GM10248 (cell line): ENCODE data around the gene LRRC58.

Experiments
- CTCF ChIA-PET: fragments of 300-600 bp; sonication (Branson Sonifier 250); formaldehyde crosslinking; extraction: SDS; loops from one replicate; lab custom pipeline; 2021; ENCODE audit warnings: antibody characterized with exemption; lab: Yijun Ruan, JAX
- POLR2A ChIA-PET: fragments of 350-650 bp; sonication (Branson Sonifier 250); formaldehyde crosslinking; extraction: SDS; loops from one replicate; lab custom pipeline; 2020; ENCODE audit warnings: antibody characterized with exemption; lab: Yijun Ruan, JAX
- DNase-seq: peaks from one replicate; pipeline ENCODE4 v3.0.0; 2012; ENCODE audit errors: extremely low spot score
- CTCF ChIP-seq: IDR thresholded peaks from 2 replicates; pipeline ENCODE4 v1.5.1; 2012; ENCODE audit warnings: mild to moderate bottlenecking, low read depth; ENCODE audit errors: extremely low read depth, missing control alignments, control extremely low read depth

The LRRC58 gene

GRCh38 chr3:120286465-120286864 is 62.7 kb downstream of the LRRC58 start:
- TF ChIP-seq CTCF, result no peak
- ChIA-PET CTCF (interaction anchor here (1.0 to 1.5 kb wide), 3 partner anchors 14 to 131 kb away, joined by 3 to 5 read pairs (median 4); no protein-coding TSS in a partner anchor), POLR2A (no interaction called here)
- DNase-seq, result no peak

GRCh38 chr3:120285508-120285841 is 63.7 kb downstream of the LRRC58 start:
- TF ChIP-seq CTCF, result no peak
- CTCF ChIA-PET, result interaction anchor here (1.1 kb wide), 1 partner anchor 42 kb away, joined by 3 read pairs; no protein-coding TSS in a partner anchor
- POLR2A ChIA-PET, result no interaction called here
- DNase-seq, result no peak

GRCh38 chr3:120284747-120285507 is 64.2 kb downstream of the LRRC58 start, which contains the start of gene GPR156:
TSS of gene GPR156 (minus strand) at chr3:120285222. CDS start at chr3:120244098, 41,124 bp downstream.
- no peak for TF ChIP-seq CTCF
- DNase-seq, result peak; percentile 22
- ChIA-PET POLR2A (no interaction called here), CTCF (interaction anchor here (1.1 to 1.4 kb wide), 2 partner anchors 12 to 41 kb away, joined by 3 read pairs; no protein-coding TSS in a partner anchor)

- TF ChIP-seq CTCF, result no peak
- CTCF ChIA-PET, result interaction anchor here (2.0 kb wide), 1 partner anchor 10 kb away, joined by 4 read pairs; no protein-coding TSS in a partner anchor
- DNase-seq, result no peak
- POLR2A ChIA-PET, result no interaction called here
These were observed 67.9 kb downstream of the LRRC58 start for GRCh38 chr3:120281261-120281660.

GRCh38 chr3:120280566-120280965 is 68.6 kb downstream of the LRRC58 start:
- CTCF ChIA-PET, result interaction anchor here (1.8 to 2.0 kb wide), 2 partner anchors 9 to 137 kb away, joined by 4 read pairs; no protein-coding TSS in a partner anchor
- POLR2A ChIA-PET, result interaction anchor here (0.6 kb wide), 1 partner anchor 162 kb away, joined by 4 read pairs; no protein-coding TSS in a partner anchor
- TF ChIP-seq CTCF, result no peak
- DNase-seq, result peak; percentile 31

GRCh38 chr3:120280026-120280425 is 69.1 kb downstream of the LRRC58 start:
- CTCF ChIA-PET, result interaction anchor here (1.8 to 2.0 kb wide), 2 partner anchors 8 to 137 kb away, joined by 4 read pairs; no protein-coding TSS in a partner anchor
- DNase-seq, result no peak
- POLR2A ChIA-PET, result interaction anchor here (0.6 kb wide), 1 partner anchor 161 kb away, joined by 4 read pairs; no protein-coding TSS in a partner anchor
- no peak for TF ChIP-seq CTCF
